HCT116 (cell line): ENCODE results near the gene PRR7. TPM values are rescaled to one million over a fixed set of nuclear protein-coding genes. Genes with fewer than 3 reads are reported as not detected.

Experiments used
- ATAC-seq: fragments of 200-7000 bp; cut with Tn5 transposase; 2 replicates; pipeline ENCODE4 v1.9.1; 2020; ENCODE audit warnings: mild to moderate bottlenecking, moderate library complexity
- BruUV-seq: library from RNA; stranded (reverse); fragments of 400-500 nt; replicated peaks from 2 replicates; lab custom pipeline; 2021; lab: Mats Ljungman, UMichigan
- CTCF ChIA-PET: fragments of 300-600 bp; sonication (Branson Sonifier 250); formaldehyde crosslinking; loops from one replicate; lab custom pipeline; 2021; ENCODE audit warnings: antibody characterized with exemption; lab: Charles Lee
- POLR2A ChIA-PET: fragments of 300-600, 350-600 bp; sonication (Branson Sonifier 250); formaldehyde crosslinking; loops from one replicate; lab custom pipeline; 2021; ENCODE audit warnings: antibody characterized with exemption; lab: Charles Lee
- RAD21 ChIA-PET, 2 experiments: fragments of 300-600 bp; sonication (Branson Sonifier 250); formaldehyde crosslinking; loops; one replicate each; lab custom pipeline; 2023; ENCODE audit warnings: low total read pairs in 2 of 2; ENCODE audit not compliant: uncharacterized antibody in 2 of 2, unreplicated experiment in 2 of 2, low non-redundant PET in 1 of 2; lab: Charles Lee
- DNase-seq: peaks from one replicate; pipeline ENCODE4 v3.0.0-alpha.2; 2010; ENCODE audit warnings: low read depth, low spot score
- H2AFZ ChIP-seq: fragments of 200-600 bp; shearing (Covaris generic), sonication (generic); 2 replicates; pipeline ENCODE4 v1.6.1; 2017; ENCODE audit warnings: low read depth, mixed run types, mixed read lengths, antibody characterized with exemption, low read length; ENCODE audit not compliant: poor library complexity, severe bottlenecking
- H3K27ac ChIP-seq: 2 replicates; pipeline ENCODE4 v1.5.1; 2012; ENCODE audit warnings: low read depth, low read length
- H3K27me3 ChIP-seq: fragments of 200-600 bp; sonication (generic); 2 replicates; pipeline ENCODE4 v1.6.1; 2016; ENCODE audit warnings: mixed run types, low read length, mixed read lengths; ENCODE audit not compliant: insufficient read depth
- H3K36me3 ChIP-seq, 2 experiments: fragments of 200-500 bp in 1 of 2; fragments of 200-600 bp in 1 of 2; sonication (Bioruptor generic) in 1 of 2; sonication (generic) in 1 of 2; 2 replicates each; pipeline versions ENCODE4 v1.5.1 to v1.6.1; 2014 to 2016; ENCODE audit warnings: low read length in 2 of 2, inconsistent platforms in 1 of 2, mixed read lengths in 1 of 2, mixed run types in 1 of 2; ENCODE audit not compliant: insufficient read depth in 2 of 2, control insufficient read depth in 1 of 2
- H3K4me1 ChIP-seq, 2 experiments: fragments of 200-600 bp in 1 of 2; sonication (generic) in 1 of 2; 2 replicates each; pipeline versions ENCODE4 v1.5.1 to v1.6.1; 2012 to 2017; ENCODE audit warnings: low read length in 2 of 2, inconsistent platforms in 1 of 2, mild to moderate bottlenecking in 1 of 2, mixed read lengths in 1 of 2, mixed run types in 1 of 2, moderate library complexity in 1 of 2; ENCODE audit not compliant: insufficient read depth in 2 of 2, control insufficient read depth in 1 of 2
- H3K4me2 ChIP-seq: fragments of 200-600 bp; sonication (generic); 2 replicates; pipeline ENCODE4 v1.6.1; 2017; ENCODE audit warnings: mixed run types, low read length, mixed read lengths
- H3K4me3 ChIP-seq, 2 experiments: fragments of 200-600 bp in 1 of 2; sonication (generic) in 1 of 2; replicated peaks in 1 of 2; 2 replicates each; pipeline ENCODE4 v1.5.1; 2011 to 2016; ENCODE audit warnings: low read length in 2 of 2, control low read depth in 1 of 2, low read depth in 1 of 2, mild to moderate bottlenecking in 1 of 2, mixed read lengths in 1 of 2, mixed run types in 1 of 2
- H3K79me2 ChIP-seq: fragments of 200-600 bp; sonication (generic); 2 replicates; pipeline ENCODE4 v1.6.1; 2017; ENCODE audit warnings: mild to moderate bottlenecking, mixed run types, low read length, moderate library complexity, mixed read lengths; ENCODE audit not compliant: insufficient read depth
- H3K9ac ChIP-seq: fragments of 200-600 bp; sonication (generic); 2 replicates; pipeline ENCODE4 v1.6.1; 2016; ENCODE audit warnings: low read length, mixed read lengths
- H3K9me2 ChIP-seq: fragments of 200-600 bp; sonication (generic), shearing (Covaris generic); 2 replicates; pipeline ENCODE4 v1.6.1; 2017; ENCODE audit warnings: mixed run types, mild to moderate bottlenecking, moderate library complexity; ENCODE audit not compliant: insufficient read depth
- H3K9me3 ChIP-seq, 2 experiments: fragments of 200-500 bp in 1 of 2; fragments of 200-600 bp in 1 of 2; sonication (Bioruptor generic) in 1 of 2; sonication (generic) in 1 of 2; 2 replicates each; pipeline ENCODE4 v1.6.1; 2014 to 2017; ENCODE audit warnings: low read length in 2 of 2, mixed read lengths in 2 of 2, inconsistent platforms in 1 of 2, low read depth in 1 of 2, mild to moderate bottlenecking in 1 of 2, mixed run types in 1 of 2, moderate library complexity in 1 of 2; ENCODE audit not compliant: control insufficient read depth in 1 of 2, insufficient read depth in 1 of 2
- H4K20me1 ChIP-seq: fragments of 200-600 bp; sonication (generic), shearing (Covaris generic); 2 replicates; pipeline ENCODE4 v1.6.1; 2017; ENCODE audit warnings: mixed run types, mild to moderate bottlenecking, moderate library complexity; ENCODE audit not compliant: insufficient read depth
- EZH2 ChIP-seq: fragments of 200-600 bp; sonication (generic); IDR thresholded peaks from 2 replicates; pipeline ENCODE4 v1.6.1; 2017; ENCODE audit warnings: antibody characterized with exemption, mixed run types
- FOSL1 ChIP-seq: IDR thresholded peaks from 2 replicates; pipeline ENCODE4 v1.6.1; 2012; ENCODE audit warnings: low read depth
- POLR2A ChIP-seq: IDR thresholded peaks from 2 replicates; pipeline ENCODE4 v1.7.0; 2011; ENCODE audit warnings: borderline replicate concordance; ENCODE audit not compliant: insufficient read depth, insufficient read length; ENCODE audit errors: extremely low read depth
- POLR2AphosphoS5 ChIP-seq: IDR thresholded peaks from 2 replicates; pipeline ENCODE4 v1.6.1; 2011; ENCODE audit warnings: mild to moderate bottlenecking, low read depth, low read length, moderate library complexity
- ZNF274 ChIP-seq: fragments of 200-500 bp; sonication (Bioruptor generic); IDR thresholded peaks from 2 replicates; pipeline ENCODE4 v1.6.1; 2014; ENCODE audit warnings: mild to moderate bottlenecking, low read depth, low read length, inconsistent platforms
- intact Hi-C: fragments of 100-400 bp; cut with micrococcal nuclease; formaldehyde crosslinking; loops from 2 replicates; pipeline ENCODE4 v1.10.0; 2022
- total RNA-seq: library from RNA; stranded (reverse); gene quantifications from one replicate; pipeline ENCODE4 v1.2.1, GENCODE V29; 2021; ENCODE audit not compliant: unreplicated experiment

PRR7 gene
- total RNA-seq, 1 experiment from 2014 or later = 39.9 TPM

DNA sequence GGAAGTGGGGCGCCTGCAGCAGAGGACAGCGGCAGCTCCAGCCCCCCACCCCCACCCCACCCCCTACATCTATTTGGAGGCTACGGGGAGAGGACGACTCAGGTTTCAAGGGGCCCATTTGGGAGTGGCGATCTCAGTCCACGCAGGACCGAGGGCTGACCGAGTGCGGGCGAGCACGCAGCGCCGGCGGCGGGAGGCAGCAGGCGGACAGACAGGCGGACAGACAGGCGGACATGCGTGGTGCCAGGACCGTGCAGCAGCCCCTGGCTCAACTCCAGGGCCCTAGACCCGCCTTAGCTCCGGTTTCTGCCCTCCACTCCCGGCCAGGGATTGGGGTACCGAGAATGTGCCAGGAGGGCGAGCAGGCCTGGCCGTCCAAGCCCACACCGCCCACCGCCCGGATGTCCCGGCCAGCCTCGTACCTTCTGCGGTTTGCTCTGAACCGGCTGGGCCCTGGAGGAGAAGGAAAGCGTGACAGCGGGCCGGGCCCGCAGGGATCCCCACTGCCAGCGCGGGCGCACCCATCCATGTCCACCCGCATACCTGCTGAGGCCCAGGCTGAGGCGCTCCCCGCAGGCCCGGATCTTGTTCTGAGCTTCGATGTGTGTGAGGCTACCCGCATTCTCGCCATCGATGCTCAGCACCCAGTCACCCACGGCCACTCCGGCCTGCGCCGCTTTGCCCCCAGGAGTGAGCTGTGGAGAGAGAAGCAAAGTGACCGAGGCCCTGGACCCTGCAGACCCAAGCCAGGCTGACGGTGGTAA lies 45.6 kb downstream of the PRR7 start:
- H4K20me1 ChIP-seq = peaks cover 11% of the 10 kb centered on the region; the same call in 1 of the 2 replicates
- peaks cover 67% of the 10 kb centered on the region for H3K79me2 ChIP-seq
- peaks cover 31 to 58% of the 10 kb centered on the region in 2 experiments for H3K4me1 ChIP-seq
- H3K4me3 ChIP-seq = no peak overlapping the region
- RAD21 ChIA-PET = no interaction called here
- no TSS peak for BruUV-seq
- no peak overlapping the region for H2AFZ ChIP-seq
- no peak overlapping the region for H3K4me2 ChIP-seq
- peaks cover 14 to 43% of the 10 kb centered on the region in 2 experiments; a peak in 3 of 4 replicates for H3K36me3 ChIP-seq
- peak overlapping the region; percentile 96; the same call in 1 of the 2 replicates for H3K27ac ChIP-seq
- H3K27me3 ChIP-seq = no peaks in the 10 kb centered on the region
- ATAC-seq = no peak
- DNase-seq = no peak
- POLR2A ChIA-PET = interaction anchor here (6.4 kb wide), 1 partner anchor 13 kb away, joined by 54 read pairs; no protein-coding TSS in a partner anchor
- intact Hi-C loops = no loop called here
- CTCF ChIA-PET = interaction anchor here (0.6 to 1.3 kb wide), 3 partner anchors 9 to 184 kb away, joined by 3 read pairs; no protein-coding TSS in a partner anchor
- no peaks in the 10 kb centered on the region for H3K9me3 ChIP-seq
- no peak overlapping the region for H3K9ac ChIP-seq
- H3K9me2 ChIP-seq = no peaks in the 10 kb centered on the region
- TF ChIP-seq ZNF274 (no peak), POLR2A (no peak), POLR2AphosphoS5 (0 out of 2 replicates have a peak, but pooled peaks have one; percentile 5)

DNA sequence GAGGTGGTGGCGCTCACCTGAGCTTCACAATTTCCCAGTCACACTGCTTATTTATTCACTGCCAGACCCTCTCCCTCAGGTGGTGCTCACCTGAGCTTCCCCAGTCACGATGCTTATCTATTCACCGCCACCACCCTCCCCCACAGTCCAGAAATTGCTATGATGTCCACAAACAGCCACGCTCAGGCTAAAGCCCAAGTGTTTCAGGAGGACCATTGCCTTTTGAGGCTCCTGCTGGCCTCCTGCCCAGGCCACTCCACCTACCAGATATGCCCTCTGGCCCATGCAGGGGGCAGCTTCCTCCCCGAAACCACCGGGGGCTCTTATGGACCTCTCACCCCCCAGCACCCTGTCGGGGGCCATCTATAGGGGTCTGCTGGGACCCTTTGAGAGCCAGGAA lies 46.2 kb downstream of the PRR7 start:
- H3K36me3 ChIP-seq = peaks cover 8 to 37% of the 10 kb centered on the region in 2 experiments; a peak in 3 of 4 replicates
- ChIA-PET RAD21 (no interaction called here), CTCF (interaction anchor here (0.6 to 1.3 kb wide), 2 partner anchors 8 to 36 kb away, joined by 3 read pairs; no protein-coding TSS in a partner anchor), POLR2A (interaction anchor here (6.4 kb wide), 1 partner anchor 14 kb away, joined by 54 read pairs; no protein-coding TSS in a partner anchor)
- H3K9me2 ChIP-seq = no peaks in the 10 kb centered on the region
- ATAC-seq (no peak), DNase-seq (no peak)
- TF ChIP-seq FOSL1 (no peak), EZH2 (no peak), POLR2AphosphoS5 (0 out of 2 replicates have a peak, but pooled peaks have one; percentile 14)
- H2AFZ ChIP-seq = no peak overlapping the region
- no peak overlapping the region for H3K9ac ChIP-seq
- intact Hi-C loops = no loop called here
- no peaks in the 10 kb centered on the region for H3K9me3 ChIP-seq
- peaks cover 68% of the 10 kb centered on the region for H3K79me2 ChIP-seq
- H3K4me1 ChIP-seq = peaks cover 31 to 61% of the 10 kb centered on the region in 2 experiments
- H3K4me2 ChIP-seq = no peak overlapping the region; the same call in 1 of the 2 replicates
- no peak overlapping the region for H3K4me3 ChIP-seq
- peak overlapping the region; percentile 96 for H3K27ac ChIP-seq
- no TSS peak for BruUV-seq
- H3K27me3 ChIP-seq = no peaks in the 10 kb centered on the region
- H4K20me1 ChIP-seq = peaks cover 11% of the 10 kb centered on the region; the same call in 1 of the 2 replicates
